ENCODE results near the gene PLCL1. TPM values are rescaled to one million over a fixed set of nuclear protein-coding genes. Genes with fewer than 3 reads are reported as not detected.

The PLCL1 gene
- total RNA-seq, 3 donors from 2014 or later: 1.6 to 10.6 (median 2.0) TPM

GRCh38 chr2:197938555-197938954, 134.2 kb downstream of the PLCL1 start:
- Histone ChIP-seq H3K4me1 (ENCODE audit: low read depth) (no peaks in the 10 kb centered on the region), H3K9me3 (no peaks in the 10 kb centered on the region), H3K36me3 (ENCODE audit: low read depth) (no peaks in the 10 kb centered on the region), H3K4me3 (no peak overlapping the region)
- DNase-seq (no peak), ATAC-seq (no peak)
- intact Hi-C loops (cut with DNase I, micrococcal nuclease): no loop called here
- TF ChIP-seq CTCF (IDR thresholded peaks at IDR 0.05): no peak

GRCh38 chr2:197939787-197940186, 135.4 kb downstream of the PLCL1 start:
- no peak for TF ChIP-seq CTCF (IDR thresholded peaks at IDR 0.05)
- no peaks in the 10 kb centered on the region for H3K36me3 ChIP-seq (ENCODE audit: low read depth)
- DNase-seq: no peak
- no peak overlapping the region for H3K4me3 ChIP-seq
- intact Hi-C loops (cut with DNase I, micrococcal nuclease): no loop called here
- ATAC-seq: no peak
- no peaks in the 10 kb centered on the region for H3K9me3 ChIP-seq
- H3K4me1 ChIP-seq (ENCODE audit: low read depth): no peaks in the 10 kb centered on the region

- H3K4me1 ChIP-seq (ENCODE audit: low read depth): no peaks in the 10 kb centered on the region
- TF ChIP-seq CTCF (IDR thresholded peaks at IDR 0.05): no peak
- no peak overlapping the region for H3K4me3 ChIP-seq
- H3K9me3 ChIP-seq: no peaks in the 10 kb centered on the region
- no peak for DNase-seq
- no peak for ATAC-seq
- intact Hi-C loops (cut with DNase I, micrococcal nuclease): no loop called here
- H3K36me3 ChIP-seq (ENCODE audit: low read depth): no peaks in the 10 kb centered on the region
Measured at GRCh38 chr2:197940382-197940781, 136.0 kb downstream of the PLCL1 start.

GRCh38 chr2:197941715-197942114, 137.3 kb downstream of the PLCL1 start:
- no peak for ATAC-seq
- no peaks in the 10 kb centered on the region for H3K4me1 ChIP-seq (ENCODE audit: low read depth)
- H3K9me3 ChIP-seq: no peaks in the 10 kb centered on the region
- H3K4me3 ChIP-seq: no peak overlapping the region
- no peak for DNase-seq
- no peak for TF ChIP-seq CTCF (IDR thresholded peaks at IDR 0.05)
- intact Hi-C loops (cut with DNase I, micrococcal nuclease): no loop called here
- H3K36me3 ChIP-seq (ENCODE audit: low read depth): no peaks in the 10 kb centered on the region

- no peak for TF ChIP-seq CTCF (IDR thresholded peaks at IDR 0.05)
- no peaks in the 10 kb centered on the region for H3K36me3 ChIP-seq (ENCODE audit: low read depth)
- no peak for DNase-seq
- H3K4me1 ChIP-seq (ENCODE audit: low read depth): no peaks in the 10 kb centered on the region
- no peak overlapping the region for H3K4me3 ChIP-seq
- no peak for ATAC-seq
- intact Hi-C loops (cut with DNase I, micrococcal nuclease): no loop called here
- no peaks in the 10 kb centered on the region for H3K9me3 ChIP-seq
Measured at GRCh38 chr2:197943731-197944130, 139.3 kb downstream of the PLCL1 start.

GRCh38 chr2:197944416-197945096, 140.2 kb downstream of the PLCL1 start:
- Histone ChIP-seq H3K4me1 (ENCODE audit: low read depth) (no peaks in the 10 kb centered on the region), H3K4me3 (no peak overlapping the region), H3K9me3 (no peaks in the 10 kb centered on the region), H3K36me3 (ENCODE audit: low read depth) (no peaks in the 10 kb centered on the region)
- ATAC-seq (no peak), DNase-seq (no peak)
- intact Hi-C loops (cut with DNase I, micrococcal nuclease): no loop called here
- TF ChIP-seq CTCF (IDR thresholded peaks at IDR 0.05): no peak

All from mucosa of descending colon (tissue), 3 donors.